GM18909 (cell line): ENCODE measurements around the gene RACK1.
A peak's percentile ranks its signal among the peaks of the same experiment; 100 is the strongest.

Experiments used
- ATAC-seq: cut with Tn5 transposase; IDR thresholded peaks from one replicate; pipeline ENCODE4 v1.9.1; 2021; ENCODE audit warnings: mild to moderate bottlenecking; ENCODE audit not compliant: unreplicated experiment, poor library complexity

The RACK1 gene

GRCh38 chr5:181234455-181235306 is 9.0 kb downstream of the RACK1 start:
- no peak for ATAC-seq

- ATAC-seq: no peak
Measured at GRCh38 chr5:181233801-181234454, 9.8 kb downstream of the RACK1 start.

- ATAC-seq: no peak
Measured at GRCh38 chr5:181233088-181233800, 10.5 kb downstream of the RACK1 start.

GRCh38 chr5:181232593-181232992 is 11.1 kb downstream of the RACK1 start:
- no peak for ATAC-seq

GRCh38 chr5:181231432-181231831 is 12.3 kb downstream of the RACK1 start:
- ATAC-seq: no peak

GRCh38 chr5:181230551-181230950 is 13.2 kb downstream of the RACK1 start:
- no peak for ATAC-seq

- no peak for ATAC-seq
Measured at GRCh38 chr5:181229996-181230395, 13.7 kb downstream of the RACK1 start.

- ATAC-seq: no peak
Measured at GRCh38 chr5:181224390-181225229, 19.1 kb downstream of the RACK1 start.

GRCh38 chr5:181223729-181224389 is 19.8 kb downstream of the RACK1 start:
- ATAC-seq: no peak

- peak; percentile 66 for ATAC-seq
Measured at GRCh38 chr5:181223058-181223728, 20.5 kb downstream of the RACK1 start, which contains the start of gene TRIM41. TRIM41 (plus strand) TSS chr5:181223281; CDS start chr5:181224000, 719 bp downstream.

GRCh38 chr5:181222630-181223057 is 21.1 kb downstream of the RACK1 start:
- ATAC-seq: no peak

- peak; percentile 27 for ATAC-seq
Measured at GRCh38 chr5:181221792-181222629, 21.7 kb downstream of the RACK1 start.

- ATAC-seq: no peak
Measured at GRCh38 chr5:181221105-181221791, 22.5 kb downstream of the RACK1 start.

- no peak for ATAC-seq
Measured at GRCh38 chr5:181220178-181220515, 23.6 kb downstream of the RACK1 start.

GRCh38 chr5:181219262-181220177 is 24.2 kb downstream of the RACK1 start:
- no peak for ATAC-seq

GRCh38 chr5:181218795-181219124 is 24.9 kb downstream of the RACK1 start:
- ATAC-seq: no peak

- peak; percentile 27 for ATAC-seq
Measured at GRCh38 chr5:181217803-181218062, 26.0 kb downstream of the RACK1 start.
